Measurements from ENCODE around the gene HIGD1C. TPM values are rescaled to one million over a fixed set of nuclear protein-coding genes. Genes with fewer than 3 reads are reported as not detected.

Gene HIGD1C
- total and polyA plus RNA-seq, 2 of the 8 experiments (the other 6 are each of a cell fraction or from before 2014, with no cell fraction given) = not detected

- TF ChIP-seq CHD7 (IDR thresholded peaks at IDR 0.05; ENCODE audit: insufficient replicate concordance, low read length) (no peak), SRF (IDR thresholded peaks at IDR 0.05; ENCODE audit: low read depth, low read length) (no peak), CBX8 (IDR thresholded peaks at IDR 0.05; ENCODE audit: borderline replicate concordance, low read depth, low read length) (no peak), TCF12 (IDR thresholded peaks at IDR 0.05; ENCODE audit: low read depth, low read length) (no peak)
Observed at GRCh38 chr12:50925342-50925651, 27.0 kb upstream of the HIGD1C start (continued).

Measured in H1 (cell line).